PC-9 (cell line): Measurements from ENCODE around the gene CASQ2. TPM values are rescaled to one million over a fixed set of nuclear protein-coding genes. Genes with fewer than 3 reads are reported as not detected.

Source experiments
- BruUV-seq: library from RNA; stranded (reverse); fragments of 400-500 nt; replicated peaks from 2 replicates; lab custom pipeline; 2021; lab: Mats Ljungman, UMichigan
- CTCF ChIA-PET: fragments of 300-600 bp; sonication (Branson Sonifier 250); formaldehyde crosslinking; loops from one replicate; lab custom pipeline; 2022; ENCODE audit warnings: antibody characterized with exemption; lab: Charles Lee
- POLR2A ChIA-PET: fragments of 300-600 bp; sonication (Branson Sonifier 250); formaldehyde crosslinking; loops from one replicate; lab custom pipeline; 2022; ENCODE audit warnings: antibody characterized with exemption; ENCODE audit not compliant: unreplicated experiment; lab: Charles Lee
- DNase-seq, 2 experiments: peaks; one replicate each; pipeline versions ENCODE4 v3.0.0 to v3.0.0-alpha.2; 2015 to 2022; ENCODE audit warnings: mixed read lengths in 1 of 2
- H2AFZ ChIP-seq: fragments of 200-600 bp; sonication (generic); 2 replicates; pipeline ENCODE4 v1.8.1; 2017; ENCODE audit warnings: antibody characterized with exemption
- H3F3A ChIP-seq: fragments of 200-600 bp; sonication (generic); 2 replicates; pipeline ENCODE4 v1.8.1; 2017; ENCODE audit warnings: antibody characterized with exemption, mild to moderate bottlenecking, low read depth; ENCODE audit not compliant: insufficient read depth
- H3K27ac ChIP-seq: fragments of 200-600 bp; sonication (generic); 2 replicates; pipeline ENCODE4 v1.6.1; 2016; ENCODE audit warnings: mixed run types
- H3K27me3 ChIP-seq: fragments of 200-600 bp; sonication (generic); 2 replicates; pipeline ENCODE4 v1.6.1; 2016; ENCODE audit warnings: low read depth, mixed run types; ENCODE audit not compliant: insufficient read depth
- H3K36me3 ChIP-seq: fragments of 200-600 bp; sonication (generic); 2 replicates; pipeline ENCODE4 v1.6.1; 2016; ENCODE audit warnings: low read depth, mixed run types
- H3K4me1 ChIP-seq: fragments of 200-600 bp; sonication (generic); replicated peaks from 2 replicates; pipeline ENCODE4 v1.6.1; 2016; ENCODE audit warnings: mixed run types; ENCODE audit not compliant: insufficient read depth
- H3K4me2 ChIP-seq: fragments of 200-600 bp; sonication (generic); 2 replicates; pipeline ENCODE4 v1.6.1; 2017; ENCODE audit warnings: mixed run types
- H3K4me3 ChIP-seq: fragments of 200-600 bp; sonication (generic); 2 replicates; pipeline ENCODE4 v1.6.1; 2016; ENCODE audit warnings: mixed run types
- H3K79me2 ChIP-seq: fragments of 200-600 bp; sonication (generic); 2 replicates; pipeline ENCODE4 v1.6.1; 2017; ENCODE audit warnings: low read depth, mixed run types
- H3K9me2 ChIP-seq: fragments of 200-600 bp; sonication (generic); 2 replicates; pipeline ENCODE4 v1.8.1; 2017; ENCODE audit warnings: mild to moderate bottlenecking; ENCODE audit not compliant: insufficient read depth
- H3K9me3 ChIP-seq: fragments of 200-600 bp; sonication (generic); 2 replicates; pipeline ENCODE4 v1.8.1; 2016; ENCODE audit warnings: low read depth; ENCODE audit not compliant: insufficient read depth
- H4K20me1 ChIP-seq: fragments of 200-600 bp; sonication (generic); 2 replicates; pipeline ENCODE4 v1.8.1; 2017; ENCODE audit not compliant: insufficient read depth
- EZH2 ChIP-seq: fragments of 200-600 bp; sonication (generic); IDR thresholded peaks from 2 replicates; pipeline ENCODE4 v1.8.0; 2017; ENCODE audit warnings: antibody characterized with exemption, low read depth
- intact Hi-C: fragments of 100-400 bp; cut with micrococcal nuclease; formaldehyde crosslinking; loops from one replicate; pipeline ENCODE4 v1.10.0; 2022; ENCODE audit not compliant: unreplicated experiment
- total RNA-seq: library from RNA; stranded (reverse); gene quantifications from 2 replicates; pipeline ENCODE4 v1.2.3, GENCODE V29; 2021
- TF ChIP-seq, protein P1 (sequence below): fragments of 200-600 bp; sonication (generic); conservative IDR thresholded peaks from 2 replicates; pipeline ENCODE4 v1.6.1; 2017; ENCODE audit warnings: mixed run types, antibody characterized with exemption, mild to moderate bottlenecking, moderate library complexity

Gene CASQ2
- total RNA-seq, 1 experiment from 2014 or later: not detected

DNA sequence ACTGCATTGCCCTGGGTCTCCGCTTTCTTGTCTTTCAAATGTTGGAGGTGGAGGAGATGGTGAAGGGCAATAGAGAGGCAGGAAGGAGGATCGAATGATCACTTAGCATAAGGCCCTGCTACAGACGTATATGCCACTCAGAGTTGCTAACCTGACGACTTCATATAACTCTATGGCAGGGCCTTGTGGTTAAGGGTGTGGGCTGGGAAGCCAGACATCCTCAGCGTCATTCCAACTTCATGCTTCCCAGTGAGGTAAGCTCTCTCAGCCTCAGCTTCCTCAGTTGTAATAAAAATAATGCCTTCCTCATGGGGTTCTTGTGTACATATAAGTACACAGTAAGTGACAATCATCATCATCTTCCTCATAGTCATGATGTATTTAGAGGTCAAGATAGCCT is 54.6 kb downstream of the CASQ2 start:
- no TSS peak for BruUV-seq
- POLR2A ChIA-PET: interaction anchor here (0.6 to 0.7 kb wide), 3 partner anchors 8 to 42 kb away, joined by 3 to 8 read pairs (median 3); no protein-coding TSS in a partner anchor

GRCh38 chr1:115712911-115713609 is 55.5 kb downstream of the CASQ2 start:
- no peak overlapping the region for H3K4me3 ChIP-seq
- no peaks in the 10 kb centered on the region for H3K9me2 ChIP-seq
- H3K4me1 ChIP-seq: peaks cover 64% of the 10 kb centered on the region
- H3K27me3 ChIP-seq: no peaks in the 10 kb centered on the region
- peak overlapping the region; percentile 37; the same call in 1 of the 2 replicates for H2AFZ ChIP-seq
- H3K27ac ChIP-seq: peak overlapping the region; percentile 94
- peaks cover 41% of the 10 kb centered on the region for H3F3A ChIP-seq
- BruUV-seq: no TSS peak
- peaks cover 6% of the 10 kb centered on the region for H3K9me3 ChIP-seq
- H3K79me2 ChIP-seq: no peaks in the 10 kb centered on the region
- ChIA-PET CTCF (interaction anchor here (0.6 to 2.6 kb wide), 5 partner anchors 9 to 104 kb away, joined by 3 to 12 read pairs (median 4); no protein-coding TSS in a partner anchor), POLR2A (interaction anchor here (0.6 to 0.7 kb wide), 3 partner anchors 40 to 1063 kb away, joined by 3 to 10 read pairs (median 10); no protein-coding TSS in a partner anchor)
- H3K36me3 ChIP-seq: no peaks in the 10 kb centered on the region
- no peaks in the 10 kb centered on the region for H4K20me1 ChIP-seq
- TF ChIP-seq, protein P1, sequence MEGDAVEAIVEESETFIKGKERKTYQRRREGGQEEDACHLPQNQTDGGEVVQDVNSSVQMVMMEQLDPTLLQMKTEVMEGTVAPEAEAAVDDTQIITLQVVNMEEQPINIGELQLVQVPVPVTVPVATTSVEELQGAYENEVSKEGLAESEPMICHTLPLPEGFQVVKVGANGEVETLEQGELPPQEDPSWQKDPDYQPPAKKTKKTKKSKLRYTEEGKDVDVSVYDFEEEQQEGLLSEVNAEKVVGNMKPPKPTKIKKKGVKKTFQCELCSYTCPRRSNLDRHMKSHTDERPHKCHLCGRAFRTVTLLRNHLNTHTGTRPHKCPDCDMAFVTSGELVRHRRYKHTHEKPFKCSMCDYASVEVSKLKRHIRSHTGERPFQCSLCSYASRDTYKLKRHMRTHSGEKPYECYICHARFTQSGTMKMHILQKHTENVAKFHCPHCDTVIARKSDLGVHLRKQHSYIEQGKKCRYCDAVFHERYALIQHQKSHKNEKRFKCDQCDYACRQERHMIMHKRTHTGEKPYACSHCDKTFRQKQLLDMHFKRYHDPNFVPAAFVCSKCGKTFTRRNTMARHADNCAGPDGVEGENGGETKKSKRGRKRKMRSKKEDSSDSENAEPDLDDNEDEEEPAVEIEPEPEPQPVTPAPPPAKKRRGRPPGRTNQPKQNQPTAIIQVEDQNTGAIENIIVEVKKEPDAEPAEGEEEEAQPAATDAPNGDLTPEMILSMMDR: no peak
- TF ChIP-seq EZH2: no peak
- intact Hi-C loops: loop anchor here (5.0 kb wide), 1 partner anchor 106 kb away; no protein-coding TSS in a partner anchor
- peak; percentile 63 to 70 for DNase-seq
- peak overlapping the region; percentile 77 for H3K4me2 ChIP-seq

More for the DNA sequence above, 54.6 kb downstream of the CASQ2 start:
- CTCF ChIA-PET: interaction anchor here (0.5 to 2.6 kb wide), 3 partner anchors 50 to 260 kb away, joined by 3 to 12 read pairs (median 5); no protein-coding TSS in a partner anchor
- H3F3A ChIP-seq: peaks cover 41% of the 10 kb centered on the region
- TF ChIP-seq, protein P1: no peak
- TF ChIP-seq EZH2: no peak
- peak overlapping the region; percentile 94 for H3K27ac ChIP-seq
- no peaks in the 10 kb centered on the region for H3K36me3 ChIP-seq
- no peaks in the 10 kb centered on the region for H3K27me3 ChIP-seq
- intact Hi-C loops: loop anchor here (2.0 to 5.0 kb wide), 4 partner anchors 43 to 167 kb away; no protein-coding TSS in a partner anchor
- no peaks in the 10 kb centered on the region for H3K79me2 ChIP-seq
- DNase-seq: peak; percentile 37 to 75
- H3K9me3 ChIP-seq: peaks cover 6% of the 10 kb centered on the region
- peak overlapping the region; percentile 26; the same call in 1 of the 2 replicates for H3K4me3 ChIP-seq
- H4K20me1 ChIP-seq: no peaks in the 10 kb centered on the region
- 0 out of 2 replicates have a peak overlapping the region, but pooled peaks have one; percentile 37 for H2AFZ ChIP-seq
- H3K4me1 ChIP-seq: peaks cover 64% of the 10 kb centered on the region
- no peaks in the 10 kb centered on the region for H3K9me2 ChIP-seq
- peak overlapping the region; percentile 77 for H3K4me2 ChIP-seq

- peaks cover 39% of the 10 kb centered on the region for H3F3A ChIP-seq
- H3K27me3 ChIP-seq: no peaks in the 10 kb centered on the region
- peak overlapping the region; percentile 37 for H3K4me2 ChIP-seq
- no peaks in the 10 kb centered on the region for H3K36me3 ChIP-seq
- no peak for TF ChIP-seq EZH2
- TF ChIP-seq, protein P1: no peak
- H3K9me3 ChIP-seq: no peaks in the 10 kb centered on the region
- ChIA-PET CTCF (interaction anchor here (0.6 kb wide), 1 partner anchor 15 kb away, joined by 8 read pairs; no protein-coding TSS in a partner anchor), POLR2A (no interaction called here)
- no peak overlapping the region for H3K27ac ChIP-seq
- H3K9me2 ChIP-seq: no peaks in the 10 kb centered on the region
- DNase-seq: peak; percentile 43 to 89
- intact Hi-C loops: loop anchor here (5.0 kb wide), 1 partner anchor 104 kb away; no protein-coding TSS in a partner anchor
- no peak overlapping the region for H3K4me3 ChIP-seq
- H3K79me2 ChIP-seq: no peaks in the 10 kb centered on the region
- H4K20me1 ChIP-seq: no peaks in the 10 kb centered on the region
- no TSS peak for BruUV-seq
- no peak overlapping the region for H2AFZ ChIP-seq
- H3K4me1 ChIP-seq: peaks cover 66% of the 10 kb centered on the region
Observed at GRCh38 chr1:115710859-115711624, 57.5 kb downstream of the CASQ2 start.
